ENCODE data around the gene KATNB1.

- no peak for TF ChIP-seq CTCF (IDR thresholded peaks at IDR 0.05)
- no peak for TF ChIP-seq EZH2 (IDR thresholded peaks at IDR 0.05)
- TF ChIP-seq EZH2phosphoT487 (IDR thresholded peaks at IDR 0.05) = no peak
These were observed 59.4 kb downstream of the KATNB1 start for GRCh38 chr16:57794849-57795430.

Data from neural progenitor cell (in vitro differentiated cells).